Stimulated activated memory B cell treated with anti-CD40 and anti-IgM and Interleukin-4, amounts not matched to agents 10 μg/mL and 1 μg/mL and 100 μg/mL, for 72 hours (primary cell): ENCODE results near the gene MCHR1.
"Not testable (repeated sequence)": the region's sequence is repeated elsewhere in the genome, so short reads cannot be mapped to it uniquely, and the experiment has no call there.

Source experiments
- ATAC-seq: fragments of 150-1000 bp; cut with Tn5 transposase; 2 replicates; pipeline ENCODE4 v1.10.0; 2021
- H3K27ac Mint-ChIP-seq: one replicate; pipeline ENCODE4 v1.8.0; 2022; ENCODE audit warnings: mild to moderate bottlenecking, mixed read lengths
- H3K27me3 Mint-ChIP-seq: one replicate; pipeline ENCODE4 v1.8.0; 2022; ENCODE audit warnings: mixed read lengths
- H3K36me3 Mint-ChIP-seq: one replicate; pipeline ENCODE4 v1.8.0; 2022; ENCODE audit warnings: mixed read lengths
- H3K4me1 Mint-ChIP-seq: one replicate; pipeline ENCODE4 v1.8.0; 2022; ENCODE audit warnings: mixed read lengths
- H3K4me3 Mint-ChIP-seq: one replicate; pipeline ENCODE4 v1.8.0; 2022; ENCODE audit warnings: mild to moderate bottlenecking, moderate library complexity, mixed read lengths
- H3K9me3 Mint-ChIP-seq: one replicate; pipeline ENCODE4 v1.8.0; 2022; ENCODE audit warnings: mixed read lengths

Gene MCHR1

DNA sequence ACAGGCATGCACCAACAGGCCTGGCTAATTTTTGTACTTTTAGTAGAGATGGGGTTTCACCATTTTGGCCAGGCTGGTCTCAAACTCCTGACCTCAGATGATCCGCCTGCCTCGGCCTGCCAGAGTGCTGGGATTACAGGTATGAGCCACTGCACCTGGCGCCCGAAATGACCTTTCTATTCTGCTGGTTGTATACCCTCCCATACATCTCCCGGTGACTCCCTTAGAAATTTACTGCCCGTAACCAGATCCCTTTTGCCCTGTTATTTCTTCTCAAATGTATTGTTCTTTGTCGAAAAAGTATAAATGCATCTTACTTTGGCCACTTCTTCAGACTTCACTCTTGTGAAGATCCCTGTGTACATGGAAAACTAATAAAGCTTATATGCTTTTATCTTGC lies 22.0 kb downstream of the MCHR1 start:
- Mint-ChIP-seq H3K27me3 (no peaks in the 10 kb centered on the region), H3K36me3 (no peaks in the 10 kb centered on the region), H3K9me3 (no peaks in the 10 kb centered on the region), H3K4me1 (peaks cover 9% of the 10 kb centered on the region), H3K27ac (no peak overlapping the region), H3K4me3 (no peak overlapping the region)
- no peak for ATAC-seq

DNA sequence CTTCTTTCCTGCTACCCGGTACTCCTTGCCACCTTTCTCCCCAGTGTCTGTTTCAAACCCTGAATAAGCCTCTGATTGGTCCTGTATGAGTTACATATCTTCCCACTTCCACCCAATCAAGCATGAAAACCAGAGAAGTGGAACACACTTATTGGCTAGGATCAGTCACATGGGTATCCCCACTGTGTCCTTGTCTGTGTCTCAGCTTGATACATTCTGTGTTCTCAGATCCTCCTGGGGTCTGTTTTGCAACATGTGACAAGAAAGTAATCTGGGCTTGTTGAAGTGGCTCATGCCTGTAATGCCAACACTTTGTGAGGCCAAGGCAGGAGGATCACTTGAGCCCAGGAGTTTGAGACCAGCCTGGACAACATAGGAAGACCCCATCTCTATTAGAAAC lies 23.9 kb downstream of the MCHR1 start:
- H3K27me3 Mint-ChIP-seq: no peaks in the 10 kb centered on the region
- H3K9me3 Mint-ChIP-seq: no peaks in the 10 kb centered on the region
- no peaks in the 10 kb centered on the region for H3K36me3 Mint-ChIP-seq
- no peak overlapping the region for H3K4me3 Mint-ChIP-seq
- peaks cover 9% of the 10 kb centered on the region for H3K4me1 Mint-ChIP-seq
- no peak overlapping the region for H3K27ac Mint-ChIP-seq
- ATAC-seq: peak; percentile 61

DNA sequence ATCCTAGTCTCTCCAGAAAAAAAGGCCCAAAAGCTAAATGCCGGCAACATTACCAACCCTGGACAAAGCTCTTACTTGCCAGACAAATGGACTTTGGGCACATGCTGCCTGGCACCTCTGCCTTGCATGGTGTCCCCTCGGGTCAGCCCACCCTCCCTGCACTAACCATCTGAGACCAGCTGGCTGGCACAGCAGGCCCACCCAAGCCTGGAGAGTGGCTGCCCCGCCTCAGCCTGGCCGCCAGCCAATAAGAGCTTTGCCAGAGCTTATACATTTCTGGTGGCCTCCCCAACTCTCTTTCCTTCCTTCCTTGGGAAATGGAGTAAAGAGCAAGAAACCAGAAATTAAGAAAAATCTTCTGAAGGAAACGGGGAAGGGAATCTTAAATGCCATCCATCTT lies 24.5 kb downstream of the MCHR1 start:
- no peak for ATAC-seq
- no peaks in the 10 kb centered on the region for H3K9me3 Mint-ChIP-seq
- no peak overlapping the region for H3K4me3 Mint-ChIP-seq
- H3K27me3 Mint-ChIP-seq: no peaks in the 10 kb centered on the region
- H3K36me3 Mint-ChIP-seq: no peaks in the 10 kb centered on the region
- peaks cover 9% of the 10 kb centered on the region for H3K4me1 Mint-ChIP-seq
- H3K27ac Mint-ChIP-seq: no peak overlapping the region

DNA sequence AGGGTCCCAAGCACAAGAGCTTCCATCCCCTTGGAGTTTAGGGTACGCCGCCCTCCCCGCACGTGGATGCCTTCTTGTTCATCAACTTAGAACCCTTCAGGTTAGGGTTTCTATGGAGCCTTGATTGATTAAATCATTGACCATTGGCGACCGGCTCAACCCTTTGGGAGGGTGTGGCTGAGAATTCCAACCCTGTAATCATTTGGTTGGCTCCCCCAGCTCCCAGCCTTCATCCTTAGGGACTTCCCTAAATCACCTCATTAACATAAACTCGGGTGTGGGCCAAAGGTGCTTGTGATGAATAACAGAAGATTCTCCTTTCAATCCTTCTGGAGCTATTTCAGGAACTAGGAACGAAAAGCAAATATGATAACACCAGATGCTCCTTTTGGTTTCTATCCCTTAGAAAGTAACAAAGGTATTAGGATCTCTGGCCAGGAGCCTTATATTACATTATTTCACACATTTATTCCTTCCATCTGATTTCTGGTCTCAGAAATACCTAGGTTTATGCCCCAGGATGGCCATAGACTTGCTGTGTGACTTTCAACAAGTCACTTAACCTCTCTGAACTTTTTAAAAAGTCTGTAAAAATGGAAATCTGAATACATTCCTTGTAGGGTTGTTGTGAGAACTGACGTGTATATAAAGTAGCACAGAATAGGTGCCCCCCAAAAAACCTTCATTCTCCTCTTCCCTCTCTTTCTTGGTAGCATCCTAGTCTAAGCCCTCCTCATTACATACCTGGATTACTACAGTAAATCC lies 26.8 kb downstream of the MCHR1 start:
- Mint-ChIP-seq H3K9me3 (no peaks in the 10 kb centered on the region), H3K4me1 (peaks cover 9% of the 10 kb centered on the region), H3K4me3 (no peak overlapping the region), H3K27me3 (no peaks in the 10 kb centered on the region), H3K36me3 (no peaks in the 10 kb centered on the region), H3K27ac (no peak overlapping the region)
- ATAC-seq: no peak

DNA sequence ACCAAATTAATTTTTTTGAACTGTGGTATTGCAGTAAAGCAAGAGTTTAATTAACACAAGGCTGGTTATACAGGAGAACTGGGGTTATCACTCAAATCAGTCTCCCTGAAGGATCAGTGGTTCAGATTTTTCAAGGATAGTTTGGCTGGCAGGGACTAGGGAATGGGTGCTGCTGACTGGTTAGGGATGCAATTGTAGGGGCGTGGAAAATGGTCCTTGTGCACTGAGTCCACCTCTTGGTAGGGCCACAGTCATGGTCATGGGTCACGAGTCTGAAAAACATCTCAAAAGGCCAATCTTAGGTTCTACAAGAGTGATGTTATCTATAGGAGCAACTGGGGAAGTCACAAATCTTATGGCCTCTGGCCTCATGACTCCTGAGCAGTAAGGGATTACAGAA lies 27.9 kb downstream of the MCHR1 start:
- H3K4me1 Mint-ChIP-seq: peaks cover 16% of the 10 kb centered on the region
- no peaks in the 10 kb centered on the region for H3K36me3 Mint-ChIP-seq
- no peak overlapping the region for H3K27ac Mint-ChIP-seq
- H3K9me3 Mint-ChIP-seq: no peaks in the 10 kb centered on the region
- H3K4me3 Mint-ChIP-seq: no peak overlapping the region
- ATAC-seq: no peak
- no peaks in the 10 kb centered on the region for H3K27me3 Mint-ChIP-seq

DNA sequence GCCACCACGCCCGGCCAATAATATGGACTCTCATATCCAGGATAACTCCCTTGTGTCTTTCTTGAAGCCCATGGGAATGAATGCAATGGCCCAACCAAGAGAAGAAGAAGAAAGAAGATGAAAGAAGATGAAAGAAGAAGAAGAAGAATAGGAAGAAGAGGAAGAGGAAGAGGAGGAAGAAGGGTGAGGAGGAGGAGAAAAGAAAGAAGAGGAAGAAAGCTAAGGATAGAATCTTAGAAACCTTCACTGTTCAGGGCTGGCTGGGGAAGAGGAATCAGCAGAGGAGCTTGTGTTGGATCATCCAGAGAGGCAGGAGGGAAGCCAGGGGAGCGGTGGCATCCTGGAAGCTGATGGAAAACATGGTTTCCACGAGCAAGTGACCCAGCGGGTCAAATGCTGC lies 28.9 kb downstream of the MCHR1 start:
- peaks cover 12% of the 10 kb centered on the region for H3K4me1 Mint-ChIP-seq
- no peaks in the 10 kb centered on the region for H3K36me3 Mint-ChIP-seq
- H3K27me3 Mint-ChIP-seq: no peaks in the 10 kb centered on the region
- ATAC-seq: no peak
- H3K27ac Mint-ChIP-seq: no peak overlapping the region
- no peak overlapping the region for H3K4me3 Mint-ChIP-seq
- no peaks in the 10 kb centered on the region for H3K9me3 Mint-ChIP-seq

DNA sequence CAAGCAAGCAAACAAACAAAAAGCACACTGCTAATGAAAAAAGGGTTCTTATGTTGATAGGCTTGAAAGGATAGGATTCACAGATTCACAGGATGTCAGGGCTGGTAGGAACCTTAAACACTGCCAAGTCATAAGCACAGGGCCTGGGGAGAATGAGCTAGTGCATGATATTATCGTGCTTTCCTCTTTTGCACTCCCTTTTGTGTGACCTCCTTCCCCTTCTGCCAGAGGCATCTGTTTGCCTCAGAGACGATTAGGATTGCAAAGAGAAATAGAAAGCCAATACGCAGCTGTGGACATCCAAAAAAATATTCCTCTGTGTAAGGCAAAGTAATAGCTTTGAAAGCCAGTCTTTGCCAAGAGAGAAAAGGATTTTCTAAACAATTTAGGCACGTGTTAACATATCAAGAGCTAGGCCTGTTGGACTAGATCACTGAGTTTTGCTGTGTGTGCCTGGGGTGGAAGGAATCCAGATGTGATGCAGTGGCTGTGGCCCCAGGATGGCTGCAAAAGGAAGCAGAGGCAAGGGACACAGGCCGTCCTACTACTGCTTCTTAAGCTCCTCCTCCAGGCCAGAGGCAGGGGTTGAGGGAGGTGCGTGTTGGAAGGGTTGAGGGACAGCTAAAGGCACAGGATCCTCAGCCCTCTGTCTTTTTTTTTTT lies 30.6 kb downstream of the MCHR1 start:
- ATAC-seq: no peak
- H3K36me3 Mint-ChIP-seq: no peaks in the 10 kb centered on the region
- peaks cover 7% of the 10 kb centered on the region for H3K4me1 Mint-ChIP-seq

DNA sequence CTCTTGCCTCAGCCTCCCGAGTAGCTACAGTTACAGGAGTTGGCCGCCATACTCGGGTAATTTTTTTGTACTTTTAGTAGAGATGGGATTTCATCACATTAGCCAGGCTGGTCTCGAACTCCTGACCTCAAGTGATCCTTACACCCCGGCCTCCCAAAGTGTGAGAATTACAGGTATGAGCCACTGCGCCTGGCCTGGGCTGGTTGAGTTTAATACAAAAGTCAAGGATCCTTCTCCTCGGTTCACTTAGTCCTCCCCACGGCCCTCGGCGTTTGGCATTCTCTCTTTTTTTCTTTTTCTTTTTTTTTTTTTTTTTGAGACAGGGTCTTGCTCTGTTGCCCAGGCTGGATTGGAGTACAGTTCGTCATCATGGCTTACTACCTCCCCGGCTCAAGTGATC lies 33.0 kb downstream of the MCHR1 start:
- no peaks in the 10 kb centered on the region for H3K9me3 Mint-ChIP-seq
- no peak overlapping the region for H3K4me3 Mint-ChIP-seq
- ATAC-seq: no peak
- H3K27me3 Mint-ChIP-seq: peaks cover 13% of the 10 kb centered on the region
- no peaks in the 10 kb centered on the region for H3K36me3 Mint-ChIP-seq
- no peak overlapping the region for H3K27ac Mint-ChIP-seq
- H3K4me1 Mint-ChIP-seq: peaks cover 7% of the 10 kb centered on the region

More for the DNA sequence above, 30.6 kb downstream of the MCHR1 start:
- H3K9me3 Mint-ChIP-seq: no peaks in the 10 kb centered on the region
- peaks cover 6% of the 10 kb centered on the region for H3K27me3 Mint-ChIP-seq
- no peak overlapping the region for H3K27ac Mint-ChIP-seq
- no peak overlapping the region for H3K4me3 Mint-ChIP-seq

DNA sequence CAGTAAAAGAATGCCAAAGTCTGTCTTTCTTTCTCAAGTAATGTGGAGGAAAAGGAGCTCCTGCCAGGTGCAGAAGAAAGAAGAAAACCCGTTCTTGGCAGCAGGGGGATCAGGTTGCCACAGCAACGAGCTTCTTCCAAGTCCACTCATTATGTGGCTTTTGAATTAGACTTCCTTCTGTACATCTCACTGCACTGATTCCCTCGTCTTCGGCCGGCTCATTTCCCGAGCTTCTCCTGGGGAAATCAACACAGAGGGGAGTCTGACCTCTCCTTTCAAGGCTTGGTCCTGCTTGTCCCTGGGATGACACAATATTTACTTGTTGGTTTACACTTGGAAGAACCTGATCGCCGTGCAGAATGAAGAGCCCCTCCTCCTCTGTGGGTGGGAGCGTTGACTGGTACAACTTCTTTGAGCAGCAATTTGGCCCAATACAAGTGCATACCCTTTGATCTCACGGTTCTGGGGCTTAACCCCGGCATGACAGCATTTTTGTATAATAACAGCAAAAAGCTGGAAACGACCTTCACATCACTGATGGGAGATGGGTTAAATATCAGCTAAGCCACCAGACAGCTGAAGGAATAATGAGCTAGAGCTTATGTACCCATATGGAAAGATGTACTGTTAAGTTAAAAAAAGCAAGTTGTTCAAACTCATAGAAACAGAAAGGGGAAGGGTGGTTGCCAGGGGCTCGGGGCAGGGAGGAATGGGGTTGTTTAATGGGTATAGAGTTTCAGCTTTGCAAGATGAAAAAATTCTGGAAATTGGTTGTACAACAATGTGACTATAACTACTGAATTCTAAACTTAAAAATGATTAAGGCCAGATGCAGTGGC lies 35.4 kb downstream of the MCHR1 start:
- no peaks in the 10 kb centered on the region for H3K36me3 Mint-ChIP-seq
- peaks cover 7% of the 10 kb centered on the region for H3K4me1 Mint-ChIP-seq
- no peaks in the 10 kb centered on the region for H3K9me3 Mint-ChIP-seq
- ATAC-seq: no peak
- no peak overlapping the region for H3K4me3 Mint-ChIP-seq
- H3K27ac Mint-ChIP-seq: no peak overlapping the region
- H3K27me3 Mint-ChIP-seq: peaks cover 13% of the 10 kb centered on the region

DNA sequence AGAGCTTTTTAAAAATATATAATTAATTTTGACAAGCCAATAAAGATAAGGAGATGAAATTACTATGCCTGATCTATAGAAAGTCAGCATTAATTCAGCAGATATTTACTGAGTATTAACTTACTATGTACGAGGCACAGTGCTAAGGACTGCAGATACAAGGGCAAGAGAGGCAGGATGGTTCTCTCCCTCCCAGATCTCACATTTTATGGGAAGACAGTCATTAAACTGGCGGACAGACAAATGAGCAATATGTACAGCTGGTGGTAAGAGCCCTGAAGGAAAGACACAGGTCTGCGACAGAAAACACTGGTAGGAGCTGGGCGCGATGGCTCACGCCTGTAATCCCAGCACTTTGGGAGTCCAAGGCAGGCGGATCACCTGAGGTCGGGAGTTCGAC lies 36.8 kb downstream of the MCHR1 start:
- no peak for ATAC-seq
- H3K27ac Mint-ChIP-seq: no peak overlapping the region
- no peaks in the 10 kb centered on the region for H3K9me3 Mint-ChIP-seq
- peaks cover 13% of the 10 kb centered on the region for H3K27me3 Mint-ChIP-seq
- no peak overlapping the region for H3K4me3 Mint-ChIP-seq
- H3K36me3 Mint-ChIP-seq: no peaks in the 10 kb centered on the region
- H3K4me1 Mint-ChIP-seq: peaks cover 7% of the 10 kb centered on the region

DNA sequence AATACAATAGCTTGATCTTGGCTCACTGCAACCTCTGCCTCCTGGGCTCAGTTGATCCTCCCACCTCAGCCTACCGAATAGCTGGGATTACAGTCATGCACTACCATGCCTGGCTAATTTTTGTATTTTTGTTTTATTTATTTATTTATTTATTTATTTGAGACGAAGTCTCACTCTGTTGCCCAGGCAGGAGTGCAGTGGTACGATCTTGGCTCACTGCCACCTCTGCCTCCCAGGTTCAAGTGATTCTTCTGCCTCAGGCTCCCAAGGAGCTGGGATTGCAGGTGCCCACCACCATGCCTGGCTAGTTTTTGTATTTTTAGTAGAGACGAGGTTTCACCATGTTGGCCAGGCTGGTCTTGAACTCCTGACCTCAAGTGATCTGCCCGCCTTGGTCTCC lies 38.4 kb downstream of the MCHR1 start:
- H3K27ac Mint-ChIP-seq, H3K36me3 Mint-ChIP-seq, ATAC-seq, H3K4me3 Mint-ChIP-seq, H3K4me1 Mint-ChIP-seq, H3K9me3 Mint-ChIP-seq: not testable (repeated sequence)
- peaks cover 13% of the 10 kb centered on the region for H3K27me3 Mint-ChIP-seq

DNA sequence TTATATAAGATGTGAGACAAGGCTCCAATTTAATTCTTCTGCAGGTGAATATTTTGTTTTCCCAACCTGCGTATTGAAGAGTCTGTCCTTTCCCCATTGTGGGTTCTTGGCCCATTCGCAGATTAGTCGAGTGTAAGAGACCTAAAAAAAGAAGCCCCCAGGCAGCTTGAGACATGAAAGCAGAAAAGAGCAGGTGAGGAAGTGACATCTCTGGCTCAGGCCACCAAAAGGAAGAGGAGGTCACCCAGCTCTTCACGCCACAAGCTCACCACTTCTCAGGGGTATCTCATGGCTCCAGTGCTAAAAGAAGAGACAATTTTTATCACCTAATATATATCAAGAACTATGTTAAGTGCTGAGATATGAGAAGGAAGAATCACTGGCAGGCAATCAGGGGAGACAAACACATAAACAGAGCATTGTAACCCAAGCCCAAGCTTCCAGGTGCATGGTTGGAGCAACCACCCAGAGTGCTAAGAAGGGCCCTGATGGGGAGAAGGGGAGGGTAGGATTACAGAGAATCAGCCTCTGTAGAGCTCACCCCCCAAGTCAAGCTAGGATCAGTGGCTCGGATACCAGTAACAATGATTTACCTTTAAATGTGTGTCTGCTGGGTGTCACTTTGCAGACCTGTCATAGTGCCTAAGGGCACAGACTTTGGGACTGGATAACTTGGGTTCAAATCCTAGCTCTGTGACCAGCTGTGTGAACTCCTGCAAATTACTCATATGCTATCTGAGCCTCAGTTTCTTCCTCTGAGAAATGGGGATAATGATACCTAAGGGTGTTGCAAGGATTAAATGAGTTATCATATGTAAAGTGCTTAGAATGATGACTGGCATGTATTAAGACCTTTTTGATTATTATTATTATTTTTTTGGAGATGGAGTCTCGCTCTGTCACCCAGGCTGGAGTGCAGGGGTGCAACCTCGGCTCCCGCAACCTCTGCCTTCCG lies 39.2 kb downstream of the MCHR1 start:
- no peaks in the 10 kb centered on the region for H3K9me3 Mint-ChIP-seq
- H3K27me3 Mint-ChIP-seq: peaks cover 22% of the 10 kb centered on the region
- no peak overlapping the region for H3K27ac Mint-ChIP-seq
- no peaks in the 10 kb centered on the region for H3K4me1 Mint-ChIP-seq
- ATAC-seq: no peak
- no peaks in the 10 kb centered on the region for H3K36me3 Mint-ChIP-seq
- H3K4me3 Mint-ChIP-seq: no peak overlapping the region

DNA sequence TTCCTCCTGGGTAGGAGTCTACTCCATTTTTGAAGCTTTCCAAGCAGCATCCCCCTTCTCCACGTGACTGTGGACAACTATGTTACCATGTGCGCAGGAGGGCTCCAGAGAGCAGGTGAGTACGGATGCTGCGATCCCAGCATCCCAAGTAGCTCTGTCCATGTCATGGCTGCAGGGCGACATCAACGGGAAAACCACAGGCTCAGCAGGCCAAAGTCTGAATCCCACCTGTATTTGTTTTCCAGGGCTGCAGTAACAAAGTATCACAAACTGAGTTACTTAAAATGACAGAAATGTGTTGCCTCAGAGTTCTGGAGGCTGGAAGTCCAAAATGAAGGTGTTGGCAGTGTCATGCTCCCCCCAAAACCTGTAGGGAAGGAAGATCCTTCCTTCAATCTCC lies 40.3 kb downstream of the MCHR1 start:
- Mint-ChIP-seq H3K9me3 (no peaks in the 10 kb centered on the region), H3K36me3 (no peaks in the 10 kb centered on the region), H3K4me1 (no peaks in the 10 kb centered on the region), H3K4me3 (no peak overlapping the region), H3K27me3 (peaks cover 23% of the 10 kb centered on the region), H3K27ac (no peak overlapping the region)
- no peak for ATAC-seq

DNA sequence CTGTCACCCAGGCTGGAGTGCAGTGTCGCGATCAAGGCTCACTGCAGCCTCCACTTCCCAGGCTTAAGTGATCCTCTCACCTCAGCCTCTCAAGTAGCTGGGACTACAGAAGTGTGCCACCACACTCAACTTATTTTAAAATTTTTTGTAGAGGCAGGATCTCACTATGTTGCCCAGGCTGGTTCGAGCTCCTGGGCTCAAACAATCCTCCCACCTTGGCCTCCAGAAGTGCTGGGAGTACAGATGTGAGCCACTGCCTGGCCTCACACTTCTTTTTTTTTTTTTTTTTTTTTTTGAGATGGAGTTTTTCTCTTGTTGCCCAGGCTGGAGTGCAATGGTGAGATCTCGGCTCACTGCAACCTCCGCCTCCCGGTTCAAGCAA lies 40.9 kb downstream of the MCHR1 start:
- H3K36me3 Mint-ChIP-seq, H3K4me1 Mint-ChIP-seq, H3K9me3 Mint-ChIP-seq, H3K27ac Mint-ChIP-seq, ATAC-seq, H3K4me3 Mint-ChIP-seq: not testable (repeated sequence)
- peaks cover 21% of the 10 kb centered on the region for H3K27me3 Mint-ChIP-seq
